ENCODE results near the gene TEAD1. TPM values are rescaled to one million over a fixed set of nuclear protein-coding genes. Genes with fewer than 3 reads are reported as not detected.

Gene TEAD1
- total and polyA plus RNA-seq, 2 experiments from 2014 or later: 24.5 to 103 TPM

GRCh38 chr11:12723421-12724300 is 49.4 kb downstream of the TEAD1 start:
- Histone ChIP-seq H3K4me2 (peak overlapping the region; percentile 54), H3K4me3 (peak overlapping the region; percentile 35), H3F3A (replicated peaks; ENCODE audit: low read depth) (0 out of 2 replicates have a peak, but pooled peaks cover 4% of the 10 kb centered on the region), H4K20me1 (replicated peaks; ENCODE audit: insufficient read depth) (peaks cover 29% of the 10 kb centered on the region), H2AFZ (no peak overlapping the region), H3K9me2 (ENCODE audit: insufficient read depth) (no peaks in the 10 kb centered on the region), H3K27ac (ENCODE audit: low read depth) (peak overlapping the region; percentile 85), H3K36me3 (ENCODE audit: insufficient read depth) (no peaks in the 10 kb centered on the region), H3K27me3 (ENCODE audit: insufficient read depth) (no peaks in the 10 kb centered on the region), H3K4me1 (ENCODE audit: insufficient read depth) (peaks cover 72% of the 10 kb centered on the region), H3K79me2 (replicated peaks; ENCODE audit: insufficient read depth) (peaks cover 88% of the 10 kb centered on the region)
- DNase-seq (ENCODE audit: low spot score): peak; percentile 85
- Mint-ChIP-seq H3K4me3 (peak overlapping the region; percentile 61), H3K27ac (peak overlapping the region; percentile 97), H3K4me1 (peaks cover 89% of the 10 kb centered on the region), H3K9me3 (no peaks in the 10 kb centered on the region), H3K27me3 (ENCODE audit: insufficient read depth, low read depth, poor library complexity) (peaks cover 5% of the 10 kb centered on the region), H3K36me3 (ENCODE audit: low read depth) (peaks cover 3% of the 10 kb centered on the region; the same call in 1 of the 3 replicates)
- ATAC-seq: peak; percentile 8
- TF ChIP-seq ZNF462 (CRISPR knock-in tag; IDR thresholded peaks at IDR 0.05) (no peak), POLR2AphosphoS5 (IDR thresholded peaks at IDR 0.05; ENCODE audit: low read depth) (no peak), NANOG (IDR thresholded peaks at IDR 0.05; ENCODE audit: borderline replicate concordance) (0 out of 2 replicates have a peak, but pooled peaks have one; percentile 4), ETS1 (IDR thresholded peaks at IDR 0.05) (peak; percentile 90)
